PC-9 (cell line): ENCODE data around the gene SPATS1.

Source experiments
- EZH2 ChIP-seq: fragments of 200-600 bp; sonication (generic); IDR thresholded peaks from 2 replicates; pipeline ENCODE4 v1.8.0; 2017; ENCODE audit warnings: antibody characterized with exemption, low read depth
- TF ChIP-seq, protein P1 (sequence below): fragments of 200-600 bp; sonication (generic); conservative IDR thresholded peaks from 2 replicates; pipeline ENCODE4 v1.6.1; 2017; ENCODE audit warnings: mixed run types, antibody characterized with exemption, mild to moderate bottlenecking, moderate library complexity

- TF ChIP-seq, protein P1, sequence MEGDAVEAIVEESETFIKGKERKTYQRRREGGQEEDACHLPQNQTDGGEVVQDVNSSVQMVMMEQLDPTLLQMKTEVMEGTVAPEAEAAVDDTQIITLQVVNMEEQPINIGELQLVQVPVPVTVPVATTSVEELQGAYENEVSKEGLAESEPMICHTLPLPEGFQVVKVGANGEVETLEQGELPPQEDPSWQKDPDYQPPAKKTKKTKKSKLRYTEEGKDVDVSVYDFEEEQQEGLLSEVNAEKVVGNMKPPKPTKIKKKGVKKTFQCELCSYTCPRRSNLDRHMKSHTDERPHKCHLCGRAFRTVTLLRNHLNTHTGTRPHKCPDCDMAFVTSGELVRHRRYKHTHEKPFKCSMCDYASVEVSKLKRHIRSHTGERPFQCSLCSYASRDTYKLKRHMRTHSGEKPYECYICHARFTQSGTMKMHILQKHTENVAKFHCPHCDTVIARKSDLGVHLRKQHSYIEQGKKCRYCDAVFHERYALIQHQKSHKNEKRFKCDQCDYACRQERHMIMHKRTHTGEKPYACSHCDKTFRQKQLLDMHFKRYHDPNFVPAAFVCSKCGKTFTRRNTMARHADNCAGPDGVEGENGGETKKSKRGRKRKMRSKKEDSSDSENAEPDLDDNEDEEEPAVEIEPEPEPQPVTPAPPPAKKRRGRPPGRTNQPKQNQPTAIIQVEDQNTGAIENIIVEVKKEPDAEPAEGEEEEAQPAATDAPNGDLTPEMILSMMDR, result no peak
- no peak for TF ChIP-seq EZH2
These were observed 35.2 kb upstream of the SPATS1 start for GRCh38 chr6:44307217-44307616.
